HG02588 (cell line): ENCODE results near the gene ADPRH.

ENCODE experiments used
- ATAC-seq: cut with Tn5 transposase; IDR thresholded peaks from one replicate; pipeline ENCODE4 v1.9.1; 2021; ENCODE audit warnings: mild to moderate bottlenecking, moderate library complexity; ENCODE audit not compliant: unreplicated experiment

Gene ADPRH

DNA sequence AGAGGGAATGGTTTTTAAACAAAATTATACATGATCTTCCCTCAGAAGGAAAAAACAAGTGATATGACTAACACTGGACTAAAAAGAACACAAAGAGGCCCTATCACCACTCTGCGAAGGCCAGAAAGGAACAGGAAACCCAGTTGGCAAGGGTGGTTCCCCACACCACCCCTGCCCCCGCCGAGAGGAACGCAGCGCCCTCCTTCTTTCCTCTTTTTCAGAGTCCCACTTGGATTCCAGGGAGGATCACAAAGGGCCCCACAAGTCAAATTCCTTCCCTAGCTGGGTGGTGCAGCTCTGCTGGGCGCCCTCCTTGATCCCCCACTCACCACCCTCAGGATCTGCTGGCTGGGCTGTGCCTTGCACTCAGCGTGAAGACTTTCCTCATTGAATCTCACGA, 48.2 kb downstream of the ADPRH start:
- ATAC-seq = peak; percentile 35

DNA sequence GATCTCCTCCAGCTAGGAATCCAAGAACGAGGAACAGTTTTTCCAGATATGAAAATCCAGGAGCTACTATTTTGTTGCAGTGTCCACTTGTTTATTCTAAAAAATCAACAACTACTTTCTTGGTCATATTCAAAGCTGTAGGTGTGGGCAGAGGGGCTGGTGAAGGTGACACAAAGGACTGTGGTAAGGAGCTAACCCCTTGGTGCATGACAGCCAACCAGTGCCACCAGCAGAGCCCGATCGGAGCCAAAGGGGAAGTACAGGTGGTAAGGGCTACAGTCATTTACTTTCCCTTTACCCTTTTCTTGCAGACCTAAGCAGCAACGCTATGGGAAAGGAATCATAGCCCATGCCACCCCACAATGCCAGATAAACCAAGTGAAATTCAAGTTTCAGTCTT, 49.1 kb downstream of the ADPRH start:
- peak; percentile 64 for ATAC-seq

DNA sequence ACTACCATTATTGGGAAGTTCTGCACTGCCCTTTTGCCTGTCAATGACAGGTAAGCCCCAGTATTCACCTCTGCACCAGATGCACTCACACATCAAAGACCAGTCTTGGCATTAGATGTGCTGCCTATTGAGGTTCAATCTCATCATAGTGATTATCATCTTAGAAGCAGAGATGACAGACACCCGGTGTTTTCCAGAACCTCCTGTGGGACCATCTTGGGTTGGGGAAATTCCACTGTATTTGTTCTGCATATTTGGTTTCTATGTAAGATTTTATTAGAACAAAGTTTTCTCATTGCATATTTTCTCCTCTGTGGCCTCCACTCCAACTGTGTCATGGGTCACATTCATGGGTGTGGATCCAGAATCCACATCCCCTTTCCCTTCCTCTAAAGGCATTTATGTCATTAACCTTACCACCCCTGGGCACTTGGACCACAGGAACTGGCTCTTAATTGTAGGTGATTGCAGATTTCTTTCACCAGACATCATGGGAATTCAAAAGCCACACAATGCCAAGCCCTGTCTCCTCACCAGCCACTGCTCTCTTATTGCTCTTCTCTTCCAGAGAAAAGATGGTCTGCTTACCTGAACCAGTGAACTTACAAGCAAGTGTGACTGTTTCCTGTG, 49.6 kb downstream of the ADPRH start:
- peak; percentile 23 for ATAC-seq

DNA sequence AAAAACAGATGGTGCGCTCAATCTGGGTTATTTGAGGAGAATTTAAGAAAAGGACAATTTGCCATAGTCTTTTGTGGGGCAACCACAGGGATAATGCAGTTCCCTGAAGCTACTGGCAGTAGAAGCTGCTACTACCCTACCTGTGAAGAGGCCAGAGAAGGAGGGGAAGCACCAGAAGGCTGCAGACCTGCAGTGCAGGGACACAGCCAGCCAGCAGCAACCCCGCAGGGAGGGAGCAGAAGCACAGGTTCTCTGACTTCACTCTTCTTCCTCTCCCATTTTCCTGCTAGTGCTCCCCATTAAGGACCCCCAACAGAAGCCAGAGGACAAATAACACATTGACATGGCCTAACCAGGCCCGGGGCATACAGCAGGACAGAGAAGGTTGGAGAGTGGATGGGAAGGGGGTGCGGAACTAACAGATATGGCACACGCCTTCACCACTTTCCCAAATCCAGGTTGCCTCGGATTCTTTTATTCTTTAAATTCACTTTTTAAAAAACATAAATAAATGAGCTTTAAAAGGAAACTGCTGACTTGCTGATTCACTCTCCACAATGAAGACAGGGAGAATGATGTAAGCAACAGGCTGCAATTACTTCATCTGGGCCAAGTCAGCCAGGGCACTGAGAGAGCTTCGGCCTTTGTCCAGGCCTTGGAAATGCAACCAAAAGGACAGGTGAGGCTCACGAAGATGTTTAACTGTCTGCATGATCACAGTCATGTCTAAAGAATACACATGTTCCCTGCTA, 51.0 kb downstream of the ADPRH start:
- ATAC-seq = no peak

DNA sequence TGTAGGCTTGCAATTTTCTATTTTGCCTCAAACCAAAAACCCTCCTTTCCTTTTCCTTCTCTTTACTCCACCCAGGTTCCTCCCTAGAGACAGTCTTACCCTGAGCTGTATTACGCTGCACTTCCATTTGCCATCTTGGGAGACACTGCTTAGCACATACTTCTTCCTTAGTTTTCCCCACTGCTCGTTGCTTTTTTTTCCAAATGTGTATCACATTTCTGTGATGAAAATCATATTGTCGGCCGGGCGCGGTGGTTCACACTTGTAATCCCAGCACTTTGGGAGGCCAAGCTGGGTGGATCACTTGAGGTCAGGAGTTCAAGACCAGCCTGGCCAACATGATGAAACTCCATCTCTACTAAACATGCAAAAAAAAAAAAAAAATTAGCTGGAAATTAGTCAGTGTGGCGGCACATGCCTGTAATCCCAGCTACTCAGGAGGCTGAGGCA, 51.6 kb downstream of the ADPRH start:
- no peak for ATAC-seq

DNA sequence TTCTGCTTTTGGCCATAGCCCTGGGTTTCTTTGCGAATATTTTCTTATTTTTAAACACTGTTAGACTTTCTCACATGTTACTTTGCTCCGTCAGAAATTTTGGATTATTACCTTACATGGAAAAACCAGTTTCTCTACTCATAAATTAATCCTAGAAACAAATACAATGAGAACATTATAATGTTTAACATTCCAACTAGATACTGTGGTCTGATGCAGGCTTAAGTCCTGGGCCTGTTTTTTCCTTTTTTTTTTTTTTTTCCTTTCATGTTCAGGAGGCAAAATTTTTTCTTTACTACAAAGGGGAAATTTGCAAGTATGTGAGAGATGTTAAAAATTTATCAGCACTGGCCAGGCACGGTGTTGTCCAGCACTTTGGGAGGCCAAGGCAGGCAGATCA, 52.2 kb downstream of the ADPRH start:
- ATAC-seq = no peak

DNA sequence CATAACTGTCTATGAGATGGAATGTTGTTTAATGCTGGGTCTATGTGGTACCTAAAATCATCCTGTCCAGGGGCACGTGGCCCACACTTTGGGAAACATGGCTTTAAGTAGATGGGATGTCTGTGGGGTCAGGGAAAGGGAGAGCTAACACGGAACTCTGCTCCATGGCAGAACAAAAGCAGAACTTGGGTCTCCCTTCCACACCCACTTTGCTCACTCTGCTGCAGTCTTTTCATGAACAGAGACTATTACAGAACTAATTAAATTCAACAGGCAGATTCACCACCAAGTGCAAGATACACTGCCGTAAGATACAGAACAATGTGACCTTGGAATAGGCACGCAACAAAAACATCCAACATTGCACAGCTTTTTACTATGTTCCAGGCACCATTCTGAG, 52.9 kb downstream of the ADPRH start:
- ATAC-seq = no peak

DNA sequence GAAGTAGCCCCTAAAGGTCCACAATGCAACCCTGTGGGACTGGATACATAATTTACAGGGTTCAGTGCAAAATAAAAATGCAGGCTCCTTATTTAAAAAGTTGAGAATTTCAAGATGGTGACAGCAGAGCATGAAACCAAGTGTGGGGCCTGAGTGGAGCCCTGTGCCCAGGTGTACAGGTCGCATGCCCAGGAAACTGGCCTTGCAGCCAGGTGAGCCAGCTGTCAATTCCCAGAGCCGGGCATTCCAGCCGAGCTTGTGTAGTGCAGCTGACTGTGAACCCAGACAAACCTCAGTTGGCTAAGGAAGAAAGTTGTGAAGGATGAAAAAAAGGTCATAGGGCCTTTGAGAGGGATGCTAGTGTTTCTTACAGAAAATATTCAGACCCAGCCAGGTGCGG, 53.5 kb downstream of the ADPRH start:
- ATAC-seq = no peak

DNA sequence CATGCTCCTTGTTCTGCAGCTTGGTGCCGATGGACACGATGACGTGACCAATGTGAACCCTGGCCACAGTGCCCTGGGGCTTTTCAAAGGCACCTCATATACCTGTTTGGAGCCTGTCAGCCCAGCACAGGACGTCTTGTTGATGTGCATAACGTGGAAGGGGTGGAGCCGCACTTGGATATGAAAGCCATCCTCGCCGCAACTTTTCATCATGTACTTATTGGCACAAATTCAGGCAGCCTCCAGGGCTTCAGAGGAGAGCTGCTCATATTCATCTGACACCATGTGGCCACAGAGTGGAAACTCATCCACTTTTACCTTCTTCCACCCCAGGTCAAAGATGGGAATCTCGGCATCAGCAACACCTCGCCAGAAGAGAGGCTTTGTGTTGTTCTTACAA, 56.4 kb downstream of the ADPRH start:
- no peak for ATAC-seq

DNA sequence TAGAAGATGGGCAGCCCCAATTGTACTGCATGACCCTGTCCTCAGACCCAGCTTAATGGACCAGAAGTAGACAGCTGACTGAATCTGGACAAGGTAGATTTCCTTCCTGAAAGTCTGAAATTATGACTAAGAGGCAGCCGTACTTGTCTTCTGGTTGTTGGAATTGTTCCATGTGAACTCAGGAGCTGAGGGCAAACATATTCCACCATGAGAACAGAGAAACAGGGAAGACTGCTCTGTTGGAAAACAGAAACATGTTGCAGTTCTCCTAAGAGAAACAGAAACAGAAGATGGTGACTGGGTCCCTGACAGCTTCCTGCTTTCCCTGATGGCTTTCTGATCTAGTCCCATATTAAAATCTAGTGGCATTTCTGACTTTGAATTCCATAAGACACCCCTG, 57.0 kb downstream of the ADPRH start:
- no peak for ATAC-seq

DNA sequence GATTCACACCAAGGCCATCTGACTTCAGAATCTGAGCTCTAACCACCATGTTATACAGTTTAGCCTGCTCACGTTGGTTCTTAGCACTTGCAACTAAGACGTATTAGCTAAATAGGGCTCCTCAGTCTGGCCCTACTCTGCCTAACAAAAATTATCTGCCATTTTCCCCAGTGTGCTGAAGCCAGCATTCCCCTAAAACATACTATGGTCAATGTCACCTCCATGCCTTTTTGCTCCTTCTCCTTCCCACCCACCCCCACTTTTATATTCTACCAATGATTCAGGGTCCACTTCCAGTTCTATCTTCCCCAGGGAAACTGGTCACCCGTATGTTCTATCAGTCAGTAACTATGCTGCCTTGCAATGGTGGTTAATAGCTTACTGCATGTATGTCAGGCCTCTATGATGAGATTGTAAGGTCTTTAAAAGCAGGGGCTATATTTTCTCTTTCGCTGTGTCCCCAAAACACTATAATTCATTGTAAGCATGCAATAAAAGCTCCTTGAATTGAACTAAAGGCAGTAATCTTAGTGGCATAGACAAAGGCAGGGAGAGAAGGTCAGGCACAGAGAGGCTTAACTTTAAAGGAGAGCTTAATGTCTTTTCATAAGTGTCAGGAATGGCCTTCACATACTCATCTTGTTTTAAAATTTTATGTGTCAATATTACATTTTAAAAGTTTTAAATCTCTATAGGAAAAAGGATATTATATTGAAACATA, 57.8 kb downstream of the ADPRH start:
- ATAC-seq = no peak

DNA sequence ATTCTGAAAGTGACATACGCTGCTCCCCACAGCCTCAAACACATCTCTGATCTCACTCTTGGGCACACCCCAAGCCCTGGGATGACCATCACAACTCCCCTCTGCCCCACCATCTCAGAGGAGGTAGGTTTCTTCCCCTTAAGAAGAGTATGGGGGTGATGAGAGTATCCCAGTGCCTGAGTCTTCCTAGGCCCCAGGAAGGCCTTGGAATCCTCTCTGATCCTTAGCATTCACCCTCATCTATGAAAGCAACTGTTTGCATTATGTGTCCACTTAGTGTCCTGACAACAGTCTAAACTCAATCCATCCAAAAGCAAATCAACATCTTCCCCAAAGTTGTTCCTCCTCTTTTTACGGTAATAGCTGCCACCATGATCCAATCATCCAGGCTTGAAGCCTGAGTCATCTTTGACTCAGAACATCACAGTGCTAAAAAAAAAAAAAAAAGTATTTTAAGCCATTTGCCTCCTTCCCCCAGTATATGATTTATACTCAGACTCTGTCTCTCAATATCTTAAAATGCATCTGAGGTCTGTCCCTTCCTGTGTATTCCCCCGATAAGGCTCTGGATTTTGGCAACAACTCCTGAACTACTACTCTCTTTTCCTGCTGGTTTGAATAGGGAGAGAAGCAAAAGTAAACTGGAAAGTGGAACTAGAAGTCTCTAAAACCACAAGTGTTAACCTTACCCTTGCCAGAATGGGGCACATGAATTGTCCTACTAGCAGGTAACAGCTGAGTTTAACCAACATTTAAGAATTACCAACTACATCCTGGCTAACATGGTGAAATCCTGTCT, 58.6 kb downstream of the ADPRH start:
- ATAC-seq = peak; percentile 29
